H4 (cell line): ENCODE data around the gene PCDHGB1. TPM values are rescaled to one million over a fixed set of nuclear protein-coding genes. Genes with fewer than 3 reads are reported as not detected.
"Not testable (repeated sequence)": the region's sequence is repeated elsewhere in the genome, so short reads cannot be mapped to it uniquely, and the experiment has no call there.

Experiments
- DNase-seq: peaks from one replicate; pipeline ENCODE4 v3.0.0-alpha.2; 2015; ENCODE audit warnings: low spot score
- total RNA-seq: library from RNA; depleted of rRNA; stranded (reverse); fragments of >200 nt; shearing (Covaris generic); gene quantifications from 2 replicates; pipeline ENCODE4 v1.2.3, GENCODE V29; 2014; rRNA removed

PCDHGB1 gene
- total RNA-seq, 1 experiment from 2014 or later, result 3.1 TPM

- DNase-seq, result no peak
Measured at GRCh38 chr5:141382469-141383294, 32.8 kb downstream of the PCDHGB1 start, which contains the start of gene PCDHGA7. Gene PCDHGA7, plus strand, starts transcription at chr5:141382742. Its CDS starts 158 bp downstream, at chr5:141382900.

GRCh38 chr5:141383345-141383744, 33.4 kb downstream of the PCDHGB1 start:
- no peak for DNase-seq

GRCh38 chr5:141384471-141385267, 34.8 kb downstream of the PCDHGB1 start:
- DNase-seq, result no peak

GRCh38 chr5:141387557-141388311, 37.8 kb downstream of the PCDHGB1 start, which contains the start of gene PCDHGB4:
Gene PCDHGB4, plus strand, starts transcription at chr5:141387698. Its CDS starts 187 bp downstream, at chr5:141387885.
- DNase-seq, result not testable (repeated sequence)

GRCh38 chr5:141388661-141389060, 38.8 kb downstream of the PCDHGB1 start:
- DNase-seq, result no peak

GRCh38 chr5:141389153-141390042, 39.5 kb downstream of the PCDHGB1 start:
- DNase-seq, result no peak

- DNase-seq, result no peak
Measured at GRCh38 chr5:141392429-141393198, 42.7 kb downstream of the PCDHGB1 start, which contains the start of gene PCDHGA8. Gene PCDHGA8, plus strand, starts transcription at chr5:141392633. Its CDS starts 181 bp downstream, at chr5:141392814.

- DNase-seq, result no peak
Measured at GRCh38 chr5:141393267-141393666, 43.4 kb downstream of the PCDHGB1 start.

GRCh38 chr5:141394401-141395187, 44.7 kb downstream of the PCDHGB1 start:
- DNase-seq, result not testable (repeated sequence)

- not testable (repeated sequence) for DNase-seq
Measured at GRCh38 chr5:141397756-141398551, 48.1 kb downstream of the PCDHGB1 start, which contains the start of gene PCDHGB5. Gene PCDHGB5, plus strand, starts transcription at chr5:141397947. Its CDS starts 181 bp downstream, at chr5:141398128.

GRCh38 chr5:141398608-141399007, 48.7 kb downstream of the PCDHGB1 start:
- no peak for DNase-seq

- no peak for DNase-seq
Measured at GRCh38 chr5:141399555-141400258, 49.8 kb downstream of the PCDHGB1 start.

Other genes starting within 250 kb of the PCDHGB1 start
- 0.21 TPM in 2 replicates for gene PCDHB3, start 249.6 kb upstream of the PCDHGB1 start, total RNA-seq
- 0.21 TPM in 1 of 2 replicates, not detected in the other for gene PCDHB4, start 228.3 kb upstream of the PCDHGB1 start, total RNA-seq
- 1.0 and 1.2 TPM in 2 replicates for gene PCDHB5, start 214.9 kb upstream of the PCDHGB1 start, total RNA-seq
- 3.6 and 4.1 TPM in 2 replicates for gene PCDHB6, start 200.0 kb upstream of the PCDHGB1 start, total RNA-seq
- 5.1 and 6.9 TPM in 2 replicates for gene PCDHB7, start 177.5 kb upstream of the PCDHGB1 start, total RNA-seq
- gene PCDHB8, start 172.3 kb upstream of the PCDHGB1 start, total RNA-seq, result 12.4 and 12.7 TPM in 2 replicates
- 3.3 and 3.7 TPM in 2 replicates for gene PCDHB16, start 167.7 kb upstream of the PCDHGB1 start, total RNA-seq
- 10.0 and 11.9 TPM in 2 replicates for gene PCDHB9, start 162.9 kb upstream of the PCDHGB1 start, total RNA-seq
- gene PCDHB10, start 157.7 kb upstream of the PCDHGB1 start, total RNA-seq, result 2.9 and 4.5 TPM in 2 replicates
- gene PCDHB11, start 150.5 kb upstream of the PCDHGB1 start, total RNA-seq, result 4.5 and 5.6 TPM in 2 replicates
- gene PCDHB12, start 141.4 kb upstream of the PCDHGB1 start, total RNA-seq, result 5.2 and 5.6 TPM in 2 replicates
- gene PCDHB13, start 136.2 kb upstream of the PCDHGB1 start, total RNA-seq, result 1.2 and 2.0 TPM in 2 replicates
- gene PCDHB14, start 126.8 kb upstream of the PCDHGB1 start, total RNA-seq, result 5.6 and 6.2 TPM in 2 replicates
- 0.16 and 2.1 TPM in 2 replicates for gene PCDHB15, start 104.7 kb upstream of the PCDHGB1 start, total RNA-seq
- gene SLC25A2, start 46.0 kb upstream of the PCDHGB1 start, total RNA-seq, result not detected in 2 replicates
- 51.2 and 74.8 TPM in 2 replicates for gene TAF7, start 29.3 kb upstream of the PCDHGB1 start, total RNA-seq
- 0.51 and 1.6 TPM in 2 replicates for gene PCDHGA1, start 19.6 kb upstream of the PCDHGB1 start, total RNA-seq
- gene PCDHGA2, start 11.3 kb upstream of the PCDHGB1 start, total RNA-seq, result 0.99 and 1.6 TPM in 2 replicates
- gene PCDHGA3, start 6.3 kb upstream of the PCDHGB1 start, total RNA-seq, result 10.3 and 11.5 TPM in 2 replicates
- gene PCDHGA4, start 4.9 kb downstream of the PCDHGB1 start, total RNA-seq, result 0.74 and 0.97 TPM in 2 replicates
- 1.6 and 1.9 TPM in 2 replicates for gene PCDHGB2, start 9.9 kb downstream of the PCDHGB1 start, total RNA-seq
- gene PCDHGA5, start 14.1 kb downstream of the PCDHGB1 start, total RNA-seq, result 0.49 and 0.50 TPM in 2 replicates
- gene PCDHGB3, start 20.1 kb downstream of the PCDHGB1 start, total RNA-seq, result 0.87 and 1.2 TPM in 2 replicates
- gene PCDHGA6, start 23.8 kb downstream of the PCDHGB1 start, total RNA-seq, result 0.97 and 1.5 TPM in 2 replicates
- 0.27 and 0.29 TPM in 2 replicates for gene PCDHGA7, start 32.6 kb downstream of the PCDHGB1 start, total RNA-seq
- gene PCDHGB4, start 37.6 kb downstream of the PCDHGB1 start, total RNA-seq, result 0.16 and 0.21 TPM in 2 replicates
- gene PCDHGA8, start 42.5 kb downstream of the PCDHGB1 start, total RNA-seq, result 0.39 and 0.74 TPM in 2 replicates
- gene PCDHGB5, start 47.8 kb downstream of the PCDHGB1 start, total RNA-seq, result 0.04 and 0.43 TPM in 2 replicates
- gene PCDHGA9, start 52.7 kb downstream of the PCDHGB1 start, total RNA-seq, result 1.1 and 1.8 TPM in 2 replicates
- gene PCDHGB6, start 57.9 kb downstream of the PCDHGB1 start, total RNA-seq, result 0.02 and 0.33 TPM in 2 replicates
- gene PCDHGA10, start 62.9 kb downstream of the PCDHGB1 start, total RNA-seq, result 1.4 and 1.9 TPM in 2 replicates
- 0.58 and 1.4 TPM in 2 replicates for gene PCDHGB7, start 67.6 kb downstream of the PCDHGB1 start, total RNA-seq
- 0.66 and 1.3 TPM in 2 replicates for gene PCDHGA11, start 71.0 kb downstream of the PCDHGB1 start, total RNA-seq
- gene PCDHGA12, start 80.4 kb downstream of the PCDHGB1 start, total RNA-seq, result 0.14 and 0.76 TPM in 2 replicates
- 50.8 and 61.5 TPM in 2 replicates for gene PCDHGC3, start 125.9 kb downstream of the PCDHGB1 start, total RNA-seq
- gene PCDHGC4, start 134.9 kb downstream of the PCDHGB1 start, total RNA-seq, result 0.10 TPM in 1 of 2 replicates, not detected in the other
- 0.06 and 0.18 TPM in 2 replicates for gene PCDHGC5, start 139.0 kb downstream of the PCDHGB1 start, total RNA-seq